Fibroblast of skin of right biceps (primary cell): ENCODE measurements around the gene XKR3.
"Not testable (repeated sequence)": the region's sequence is repeated elsewhere in the genome, so short reads cannot be mapped to it uniquely, and the experiment has no call there.

Source experiments
- DNase-seq: peaks from one replicate; pipeline ENCODE4 v3.0.0-alpha.2; 2013

The XKR3 gene

GRCh38 chr22:16824716-16825687 is at the start of gene XKR3:
TSS of gene XKR3 (minus strand) at chr22:16825411. CDS start at chr22:16808073, 17,338 bp downstream.
- no peak for DNase-seq

GRCh38 chr22:16869640-16870039 is 44.4 kb upstream of the XKR3 start:
- DNase-seq = not testable (repeated sequence)

DNA sequence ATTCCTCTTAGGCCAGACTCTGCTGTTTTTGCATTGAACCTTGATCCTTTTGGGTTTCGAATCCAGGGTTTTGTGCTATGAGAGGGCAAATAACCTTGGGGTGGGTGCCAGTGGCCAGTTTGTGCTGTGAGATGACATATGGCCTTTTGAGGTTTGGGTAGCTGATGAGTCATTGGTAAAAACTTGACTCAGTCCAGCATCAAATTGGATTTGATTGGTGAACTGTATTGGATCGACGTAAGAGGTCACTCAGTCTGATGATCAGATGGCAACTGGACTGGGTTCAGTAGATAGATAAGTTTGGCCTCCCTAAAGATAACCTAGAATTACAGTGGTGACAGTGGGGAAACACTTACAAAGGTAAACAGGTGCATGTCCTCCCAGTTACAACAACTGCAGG is 41.0 kb upstream of the XKR3 start:
- DNase-seq = no peak

DNA sequence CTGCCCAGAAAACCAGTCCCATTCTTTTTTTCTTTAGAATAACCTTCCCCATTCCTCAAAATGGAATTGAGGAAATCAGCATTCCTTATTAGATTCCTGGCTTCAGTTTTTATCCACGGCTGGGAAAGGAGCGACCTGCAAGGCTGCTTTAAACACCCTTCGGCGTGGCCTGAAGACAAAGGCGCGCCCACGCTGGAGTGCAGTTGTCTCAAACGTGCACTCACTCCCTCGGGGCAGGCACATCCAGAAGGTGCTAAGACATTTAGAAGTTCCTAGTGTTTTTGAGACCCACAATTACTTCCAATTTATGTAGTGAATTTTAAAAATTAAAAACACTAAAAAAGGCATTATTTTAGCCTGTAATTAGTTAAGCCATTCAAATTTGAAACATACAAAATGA is 31.6 kb upstream of the XKR3 start:
- not testable (repeated sequence) for DNase-seq

DNA sequence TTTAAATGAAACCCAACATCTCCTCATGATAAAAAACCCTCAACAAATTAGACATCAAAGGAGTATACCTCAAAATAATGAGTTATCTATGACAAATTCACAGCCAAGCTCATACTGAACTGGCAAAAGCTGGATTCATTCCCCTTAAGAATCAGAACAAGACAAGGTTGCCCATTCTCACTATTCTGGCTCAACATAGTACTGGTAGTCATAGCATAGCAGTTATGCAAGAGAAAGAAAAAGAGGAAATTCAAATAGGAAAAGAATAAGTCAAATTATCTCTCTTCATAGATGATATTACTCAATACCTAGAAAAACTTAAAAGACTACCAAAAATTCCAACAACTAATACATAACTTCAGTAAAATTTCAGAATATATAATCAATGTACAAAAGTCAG is 29.4 kb upstream of the XKR3 start:
- DNase-seq = no peak

DNA sequence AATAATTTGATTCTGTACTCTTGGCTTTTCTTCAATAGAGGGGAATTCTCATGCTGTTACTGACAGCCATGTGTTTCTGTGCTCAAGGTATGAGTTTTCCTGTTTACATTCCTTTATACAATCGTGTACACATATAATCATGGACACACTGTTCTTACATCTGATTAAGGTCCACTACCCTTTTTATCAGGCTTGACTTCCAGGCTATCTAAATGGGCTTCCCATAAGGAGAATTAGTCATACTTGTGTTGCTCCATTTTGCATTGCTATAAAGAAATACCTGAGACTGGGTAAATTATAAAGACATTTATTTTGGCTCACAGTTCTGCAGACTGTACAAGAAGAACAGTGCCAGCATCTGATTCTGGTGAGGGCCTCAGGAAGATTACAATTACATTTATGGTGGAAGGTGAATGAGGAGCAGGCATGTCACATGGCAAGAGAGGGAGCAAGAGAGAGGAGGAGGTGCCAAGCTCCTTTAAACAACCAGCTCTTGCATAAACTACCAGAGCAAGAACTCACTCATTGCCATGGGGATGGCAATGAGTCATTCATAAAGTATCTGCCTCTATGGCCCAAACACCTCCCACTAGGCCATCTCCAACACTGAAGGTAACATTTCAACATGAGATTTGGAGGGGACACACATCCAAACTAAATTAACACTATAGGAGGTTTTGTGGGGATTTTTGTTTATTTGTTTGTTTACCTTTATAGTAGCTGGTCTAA is 26.2 kb upstream of the XKR3 start:
- DNase-seq = not testable (repeated sequence)

DNA sequence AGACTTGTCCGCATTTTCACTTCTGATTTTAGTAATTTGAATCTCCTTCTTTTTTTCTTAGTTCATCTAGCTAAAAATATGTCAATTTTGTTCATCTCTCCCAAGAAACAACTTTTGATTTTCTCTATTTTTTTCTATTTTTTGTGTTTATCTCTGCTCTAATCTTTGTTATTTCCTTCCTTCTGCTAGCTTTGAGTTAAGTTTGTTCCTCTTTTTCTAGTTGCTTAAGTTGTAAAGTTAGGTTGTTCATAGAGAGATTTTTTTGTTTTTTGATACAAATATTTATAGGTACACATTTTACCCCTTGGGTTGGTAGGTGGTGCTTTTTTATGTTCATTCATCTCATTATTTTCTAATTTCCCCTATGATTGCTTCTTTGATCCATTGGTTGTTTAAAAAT is 22.1 kb upstream of the XKR3 start:
- no peak for DNase-seq

- DNase-seq = no peak
These were observed 20.7 kb upstream of the XKR3 start for GRCh38 chr22:16845881-16846280.

GRCh38 chr22:16845465-16845864 is 20.3 kb upstream of the XKR3 start:
- DNase-seq = no peak

DNA sequence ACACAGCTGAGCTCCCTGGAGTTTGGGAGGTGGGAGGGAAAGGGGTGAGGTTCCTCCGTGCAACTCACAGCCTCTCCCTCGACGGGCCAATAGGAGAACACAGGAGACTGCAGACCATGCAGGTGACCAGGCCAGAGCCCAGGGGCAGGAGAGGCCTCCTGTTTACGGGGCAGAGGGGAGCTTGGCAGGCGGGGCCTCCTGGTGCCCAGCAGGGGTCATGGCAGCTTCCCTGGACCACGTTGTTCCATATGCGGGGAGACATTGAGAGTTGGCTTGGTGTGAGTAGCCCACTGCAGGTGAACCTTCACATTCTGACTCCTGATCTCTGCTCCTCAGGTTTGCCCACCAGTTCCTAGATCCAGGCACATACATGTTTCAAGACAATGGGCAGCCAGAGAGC is 19.3 kb upstream of the XKR3 start:
- DNase-seq = no peak

- DNase-seq = no peak
These were observed 12.9 kb upstream of the XKR3 start for GRCh38 chr22:16838073-16838472.

DNA sequence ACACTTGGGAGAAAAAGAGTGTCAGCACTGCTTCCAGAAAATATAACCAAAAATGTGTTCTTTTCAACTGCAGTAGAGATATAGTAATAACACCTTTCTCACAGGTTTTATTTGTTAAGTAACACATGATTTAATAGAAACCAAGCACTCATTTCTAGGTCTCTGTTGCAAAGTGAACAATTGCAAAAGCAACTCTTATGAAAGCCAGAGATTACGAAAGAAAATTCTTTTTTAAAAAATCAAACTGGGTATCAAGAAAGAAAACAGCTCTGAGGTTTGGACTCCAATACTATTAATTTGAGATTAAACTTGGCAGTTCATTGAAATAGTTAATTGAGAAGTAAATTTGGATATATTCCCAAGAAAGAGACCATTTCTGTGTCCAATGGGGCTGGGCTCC is 9.8 kb upstream of the XKR3 start:
- no peak for DNase-seq

- DNase-seq = no peak
These were observed 6.0 kb upstream of the XKR3 start for GRCh38 chr22:16831257-16831656.

GRCh38 chr22:16829985-16830384 is 4.8 kb upstream of the XKR3 start:
- no peak for DNase-seq

GRCh38 chr22:16828876-16829275 is 3.7 kb upstream of the XKR3 start:
- no peak for DNase-seq

GRCh38 chr22:16827506-16827905 is 2.3 kb upstream of the XKR3 start:
- DNase-seq = no peak

DNA sequence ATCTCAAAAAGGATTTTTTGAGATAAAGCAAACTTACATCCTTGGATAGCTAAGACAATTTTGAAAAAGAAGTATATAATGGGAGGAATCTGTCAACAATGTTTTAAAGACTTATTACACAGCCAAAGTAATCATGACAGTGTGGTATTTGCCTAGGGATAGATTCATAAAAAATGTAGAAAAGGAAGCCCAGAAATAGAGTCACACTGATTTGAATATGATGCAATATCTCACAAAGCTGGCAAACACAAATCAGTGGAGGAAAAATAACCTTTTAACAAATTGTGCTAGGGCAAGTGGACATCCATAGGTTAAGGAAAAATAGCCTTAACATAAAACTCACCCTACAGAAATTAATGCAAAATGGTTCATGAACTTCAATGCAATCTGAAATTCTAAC is 6.0 kb downstream of the XKR3 start:
- no peak for DNase-seq

GRCh38 chr22:16818538-16818937 is 6.7 kb downstream of the XKR3 start:
- no peak for DNase-seq

- no peak for DNase-seq
These were observed 10.1 kb downstream of the XKR3 start for GRCh38 chr22:16815073-16815472.

- DNase-seq = no peak
These were observed 14.9 kb downstream of the XKR3 start for GRCh38 chr22:16810188-16810802.

DNA sequence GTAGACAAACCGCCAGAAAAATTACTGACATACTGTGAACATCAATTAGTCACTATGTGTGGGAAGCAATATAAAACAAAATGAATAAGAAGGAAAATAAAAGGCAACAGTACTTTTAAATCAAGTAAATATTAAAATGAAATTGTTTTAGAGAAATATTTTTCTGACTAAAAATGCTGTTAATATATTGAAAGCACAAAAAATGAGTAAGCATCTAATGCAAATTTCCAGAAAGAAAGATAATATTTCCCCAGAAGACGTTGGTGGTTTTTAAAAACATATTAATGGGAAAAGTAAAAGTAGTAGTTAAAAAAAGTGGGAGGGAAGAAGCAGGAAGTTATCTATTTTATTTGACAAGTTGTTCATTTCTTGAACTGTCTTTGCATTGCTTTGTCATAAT is 16.5 kb downstream of the XKR3 start:
- no peak for DNase-seq

DNA sequence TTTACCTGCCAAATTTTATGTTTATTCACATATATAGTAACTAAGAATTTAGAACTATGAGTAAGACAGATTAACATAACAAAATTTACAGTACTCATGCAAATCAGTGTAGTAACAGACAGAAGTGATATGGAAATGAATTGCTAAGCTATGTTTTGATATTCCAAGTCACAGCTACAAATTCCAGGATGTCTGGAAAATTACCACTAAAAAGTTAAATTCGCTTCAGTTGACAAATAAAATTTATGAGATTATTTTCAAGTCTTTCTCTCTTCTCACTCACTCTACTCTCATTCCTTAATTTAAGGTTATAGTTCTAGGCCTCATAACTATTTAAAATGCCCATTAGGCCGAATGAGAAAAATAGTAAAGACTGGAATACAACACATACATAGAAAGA is 18.1 kb downstream of the XKR3 start:
- DNase-seq = no peak

DNA sequence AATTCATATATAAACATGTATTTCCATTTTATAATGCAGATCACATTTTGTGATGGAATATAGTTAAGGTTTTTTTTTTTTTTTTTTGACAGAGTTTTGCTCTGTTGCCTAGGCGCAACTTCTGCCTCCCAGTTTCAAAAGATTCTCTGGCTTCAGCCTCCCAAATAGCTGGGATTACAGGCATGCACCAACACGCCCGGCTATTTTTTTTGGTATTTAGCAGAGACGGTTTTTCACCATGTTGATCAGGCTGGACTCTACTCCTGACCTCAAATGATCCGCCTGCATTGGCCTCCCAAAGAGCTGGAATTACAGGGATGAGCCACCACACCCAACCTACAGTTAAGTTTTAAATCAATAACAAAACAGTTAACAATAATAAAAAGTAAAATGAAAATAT is 18.8 kb downstream of the XKR3 start:
- no peak for DNase-seq

DNA sequence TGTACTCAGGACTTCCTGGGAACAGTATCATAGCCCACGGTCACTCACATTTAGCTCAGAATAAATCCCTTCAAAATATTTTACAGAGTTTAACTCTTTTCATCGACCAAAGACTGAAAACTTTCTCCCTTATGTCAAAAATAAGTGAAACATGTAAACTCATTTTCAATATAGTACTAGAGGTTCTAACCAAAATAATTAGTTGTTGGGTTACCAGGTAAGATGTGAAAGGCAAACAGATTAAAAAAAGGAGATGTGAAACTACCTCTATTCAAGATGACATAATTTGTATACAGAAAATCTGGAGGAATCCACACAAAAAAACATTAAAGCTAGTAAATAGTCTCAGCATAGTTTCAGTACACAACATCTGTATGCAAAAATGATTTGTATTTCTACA is 20.3 kb downstream of the XKR3 start:
- no peak for DNase-seq
